Measurements from ENCODE around the gene FNBP1L. TPM values are rescaled to one million over a fixed set of nuclear protein-coding genes. Genes with fewer than 3 reads are reported as not detected.

Gene FNBP1L
- total and polyA plus RNA-seq, 7 donors = 5.3 to 21.4 (median 16.3) TPM

DNA sequence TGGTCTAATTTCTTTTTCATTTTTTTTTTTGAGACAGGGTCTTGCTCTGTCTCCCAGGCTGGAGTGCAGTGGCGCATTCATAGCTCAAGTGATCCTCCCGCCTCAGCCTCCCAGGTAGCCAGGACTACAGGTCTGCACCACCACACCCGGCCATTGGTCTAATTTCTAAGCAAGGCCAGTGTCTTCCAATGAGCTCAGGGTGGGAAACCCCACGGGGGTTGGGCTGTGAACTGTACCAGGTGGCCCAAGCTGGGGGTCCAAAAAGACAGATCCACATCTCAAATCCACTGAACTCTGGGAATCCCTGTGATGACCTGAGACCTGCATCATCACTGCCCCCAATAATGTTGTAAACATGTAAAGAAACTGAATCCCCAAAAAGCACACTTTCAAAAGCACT is 154.2 kb downstream of the FNBP1L start:
- WGBS, 3 donors = 94 to 100% (median 98%) methylated on average over 4 of the region's 4 CpGs
- H3K27me3 ChIP-seq (ENCODE audit: insufficient read depth in 3 of 3, low read length in 2 of 3) = no peaks in the 10 kb centered on the region
- H3K36me3 ChIP-seq (ENCODE audit: insufficient read depth in 1 of 2, low read depth in 1 of 2) = no peaks in the 10 kb centered on the region
- H3K4me3 ChIP-seq = no peak overlapping the region
- intact Hi-C loops (cut with DNase I) = no loop called here
- DNase-seq (no peak), ATAC-seq (no peak)
- TF ChIP-seq, protein P1, sequence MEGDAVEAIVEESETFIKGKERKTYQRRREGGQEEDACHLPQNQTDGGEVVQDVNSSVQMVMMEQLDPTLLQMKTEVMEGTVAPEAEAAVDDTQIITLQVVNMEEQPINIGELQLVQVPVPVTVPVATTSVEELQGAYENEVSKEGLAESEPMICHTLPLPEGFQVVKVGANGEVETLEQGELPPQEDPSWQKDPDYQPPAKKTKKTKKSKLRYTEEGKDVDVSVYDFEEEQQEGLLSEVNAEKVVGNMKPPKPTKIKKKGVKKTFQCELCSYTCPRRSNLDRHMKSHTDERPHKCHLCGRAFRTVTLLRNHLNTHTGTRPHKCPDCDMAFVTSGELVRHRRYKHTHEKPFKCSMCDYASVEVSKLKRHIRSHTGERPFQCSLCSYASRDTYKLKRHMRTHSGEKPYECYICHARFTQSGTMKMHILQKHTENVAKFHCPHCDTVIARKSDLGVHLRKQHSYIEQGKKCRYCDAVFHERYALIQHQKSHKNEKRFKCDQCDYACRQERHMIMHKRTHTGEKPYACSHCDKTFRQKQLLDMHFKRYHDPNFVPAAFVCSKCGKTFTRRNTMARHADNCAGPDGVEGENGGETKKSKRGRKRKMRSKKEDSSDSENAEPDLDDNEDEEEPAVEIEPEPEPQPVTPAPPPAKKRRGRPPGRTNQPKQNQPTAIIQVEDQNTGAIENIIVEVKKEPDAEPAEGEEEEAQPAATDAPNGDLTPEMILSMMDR (IDR thresholded peaks at IDR 0.05) = no peak
- H3K27ac ChIP-seq = peak overlapping the region; percentile 76
- H3K4me1 ChIP-seq = peaks cover 83% of the 10 kb centered on the region
- H3K9me3 ChIP-seq = no peaks in the 10 kb centered on the region

DNA sequence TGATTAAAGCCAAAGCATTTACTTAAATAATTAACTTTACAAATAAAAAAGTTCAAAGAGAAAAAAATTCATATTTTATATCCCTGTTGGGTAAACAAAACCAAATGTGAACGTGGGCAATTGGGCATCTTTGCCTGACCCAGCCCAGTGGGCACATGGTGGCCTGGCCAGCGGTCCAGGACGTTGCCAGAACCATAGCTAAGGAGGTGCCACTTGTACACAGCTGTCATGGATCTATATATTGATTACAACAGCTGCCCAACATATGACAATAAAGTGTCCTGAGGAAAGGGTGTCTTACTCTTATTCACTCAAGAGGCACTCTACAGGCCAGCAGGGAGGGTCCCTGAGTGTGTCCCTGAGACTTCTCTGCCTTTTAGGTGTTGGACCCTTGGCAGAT is 155.2 kb downstream of the FNBP1L start:
- WGBS, 3 donors = 61 to 80% (median 77%) methylated on average over 3 of the region's 3 CpGs
- ATAC-seq = no peak

DNA sequence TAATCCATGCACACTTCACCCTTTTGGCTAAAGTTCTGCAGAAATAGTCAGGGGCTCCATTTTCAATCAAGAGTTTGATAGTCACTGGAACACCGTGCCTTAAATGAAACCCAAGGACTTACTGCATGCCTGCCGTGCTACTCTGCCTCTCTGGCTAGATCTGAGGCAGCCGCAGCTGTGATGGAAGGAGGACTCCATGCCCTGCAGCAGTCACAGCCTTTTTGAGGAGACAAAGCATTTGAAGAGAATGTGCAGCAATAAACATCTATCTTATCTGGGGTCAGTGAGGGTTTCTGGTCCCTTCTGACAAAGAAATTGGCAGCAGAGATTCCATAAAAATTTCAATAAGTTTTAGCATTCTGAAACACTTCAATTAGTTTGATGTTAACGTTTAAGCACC is 155.7 kb downstream of the FNBP1L start:
- TF ChIP-seq, protein P1 (IDR thresholded peaks at IDR 0.05) = no peak
- ATAC-seq (no peak), DNase-seq (no peak)
- no peaks in the 10 kb centered on the region for H3K9me3 ChIP-seq
- 37 to 64% (median 48%) methylated on average over 4 of the region's 4 CpGs for WGBS, 3 donors
- H3K4me1 ChIP-seq = peaks cover 82% of the 10 kb centered on the region
- H3K27me3 ChIP-seq (ENCODE audit: insufficient read depth in 3 of 3, low read length in 2 of 3) = no peaks in the 10 kb centered on the region
- intact Hi-C loops (cut with DNase I) = no loop called here
- H3K36me3 ChIP-seq (ENCODE audit: insufficient read depth in 1 of 2, low read depth in 1 of 2) = no peaks in the 10 kb centered on the region
- H3K27ac ChIP-seq = peak overlapping the region; percentile 76
- no peak overlapping the region for H3K4me3 ChIP-seq

More for the DNA sequence above, 155.2 kb downstream of the FNBP1L start:
- intact Hi-C loops (cut with DNase I) = no loop called here
- Histone ChIP-seq H3K4me1 (peaks cover 82% of the 10 kb centered on the region), H3K4me3 (no peak overlapping the region), H3K36me3 (ENCODE audit: insufficient read depth in 1 of 2, low read depth in 1 of 2) (no peaks in the 10 kb centered on the region), H3K27ac (peak overlapping the region; percentile 76), H3K9me3 (no peaks in the 10 kb centered on the region), H3K27me3 (ENCODE audit: insufficient read depth in 3 of 3, low read length in 2 of 3) (no peaks in the 10 kb centered on the region)
- no peak for DNase-seq
- TF ChIP-seq, protein P1 (IDR thresholded peaks at IDR 0.05) = no peak

Other genes with a start within 250 kb of the FNBP1L start
- gene DR1, start 102.2 kb upstream of the FNBP1L start, total RNA-seq = 10 to 100 TPM; 38.1 to 46.7 (median 42.6) TPM
- gene DR1, start 102.2 kb upstream of the FNBP1L start, polyA plus RNA-seq = 10 to 100 TPM; 13.6 to 35.6 (median 21.5) TPM
- 10 to 100 TPM; 16.2 to 34.3 (median 21.1) TPM for gene BCAR3, start 233.7 kb downstream of the FNBP1L start, total RNA-seq
- gene BCAR3, start 233.7 kb downstream of the FNBP1L start, polyA plus RNA-seq = 10 to 100 TPM; 15.8 to 64.1 (median 16.5) TPM

Measured in psoas muscle (tissue), 8 donors.